Fibroblast of the aortic adventitia (primary cell): ENCODE results near the gene ZDHHC13. TPM values are rescaled to one million over a fixed set of nuclear protein-coding genes. Genes with fewer than 3 reads are reported as not detected.

Experiments
- DNase-seq: peaks from one replicate; pipeline ENCODE4 v3.0.0-alpha.2; 2010; ENCODE audit warnings: low read depth
- H3K4me3 ChIP-seq: 2 replicates; pipeline ENCODE4 v1.5.1; 2011; ENCODE audit warnings: low read depth, mild to moderate bottlenecking, control low read depth, low read length, moderate library complexity
- total RNA-seq: library from RNA; depleted of rRNA; stranded (reverse); fragments of >200 nt; gene quantifications from 2 replicates; pipeline ENCODE4 v1.2.3, GENCODE V29; 2012; ENCODE audit warnings: low replicate concordance
- TF ChIP-seq, protein P1 (sequence below): IDR thresholded peaks from 2 replicates; pipeline ENCODE4 v1.5.1; 2011; ENCODE audit warnings: mild to moderate bottlenecking, low read length, control low read depth, inconsistent platforms; ENCODE audit not compliant: insufficient read depth

Gene ZDHHC13
- total RNA-seq, 1 donor, result 18.6 TPM

- no peak overlapping the region for H3K4me3 ChIP-seq
- TF ChIP-seq, protein P1, sequence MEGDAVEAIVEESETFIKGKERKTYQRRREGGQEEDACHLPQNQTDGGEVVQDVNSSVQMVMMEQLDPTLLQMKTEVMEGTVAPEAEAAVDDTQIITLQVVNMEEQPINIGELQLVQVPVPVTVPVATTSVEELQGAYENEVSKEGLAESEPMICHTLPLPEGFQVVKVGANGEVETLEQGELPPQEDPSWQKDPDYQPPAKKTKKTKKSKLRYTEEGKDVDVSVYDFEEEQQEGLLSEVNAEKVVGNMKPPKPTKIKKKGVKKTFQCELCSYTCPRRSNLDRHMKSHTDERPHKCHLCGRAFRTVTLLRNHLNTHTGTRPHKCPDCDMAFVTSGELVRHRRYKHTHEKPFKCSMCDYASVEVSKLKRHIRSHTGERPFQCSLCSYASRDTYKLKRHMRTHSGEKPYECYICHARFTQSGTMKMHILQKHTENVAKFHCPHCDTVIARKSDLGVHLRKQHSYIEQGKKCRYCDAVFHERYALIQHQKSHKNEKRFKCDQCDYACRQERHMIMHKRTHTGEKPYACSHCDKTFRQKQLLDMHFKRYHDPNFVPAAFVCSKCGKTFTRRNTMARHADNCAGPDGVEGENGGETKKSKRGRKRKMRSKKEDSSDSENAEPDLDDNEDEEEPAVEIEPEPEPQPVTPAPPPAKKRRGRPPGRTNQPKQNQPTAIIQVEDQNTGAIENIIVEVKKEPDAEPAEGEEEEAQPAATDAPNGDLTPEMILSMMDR, result no peak
- no peak for DNase-seq
Measured at GRCh38 chr11:19225581-19225980, 108.6 kb downstream of the ZDHHC13 start.

Other genes with a start within 250 kb of the ZDHHC13 start
- not detected in 2 replicates for gene MRGPRX1, start 177.8 kb upstream of the ZDHHC13 start, total RNA-seq
- not detected in 2 replicates for gene MRGPRX2, start 56.5 kb upstream of the ZDHHC13 start, total RNA-seq
- 0.27 TPM in 1 of 2 replicates, not detected in the other for gene CSRP3, start 84.8 kb downstream of the ZDHHC13 start, total RNA-seq
- gene E2F8, start 123.8 kb downstream of the ZDHHC13 start, total RNA-seq, result 4.4 TPM in 1 of 2 replicates, not detected in the other